ENCODE data around the gene EVA1A. TPM values are rescaled to one million over a fixed set of nuclear protein-coding genes. Genes with fewer than 3 reads are reported as not detected.

The EVA1A gene
- total and polyA plus RNA-seq, 4 donors = 30.1 to 102 (median 43.5) TPM

GRCh38 chr2:75495862-75496261 is 64.9 kb downstream of the EVA1A start:
- no peak overlapping the region for H3K4me3 ChIP-seq
- no peaks in the 10 kb centered on the region for H3K27me3 ChIP-seq (ENCODE audit: control insufficient read depth in 3 of 3, insufficient read depth in 3 of 3, low read length in 2 of 3)
- peaks cover 0 to 3% (median 0%) of the 10 kb centered on the region in 4 donors for H3K9me3 ChIP-seq (ENCODE audit: control insufficient read depth in 4 of 4, insufficient read depth in 3 of 4, low read length in 3 of 4)
- WGBS, 2 donors = 64 to 75% methylated on average over 2 of the region's 2 CpGs
- no peak overlapping the region for H3K9ac ChIP-seq (ENCODE audit: insufficient read depth in 1 of 2, low read length in 2 of 2)
- DNase-seq (no peak), ATAC-seq (ENCODE audit: insufficient read depth, low FRiP score) (no peak)
- peaks cover 0 to 1% (median 0%) of the 10 kb centered on the region in 5 donors for H3K4me1 ChIP-seq (ENCODE audit: control insufficient read depth in 5 of 5, insufficient read depth in 5 of 5, low read length in 5 of 5)
- H3K27ac ChIP-seq (ENCODE audit: low read depth in 1 of 2, low read length in 1 of 2) = no peak overlapping the region
- H3K36me3 ChIP-seq (ENCODE audit: control insufficient read depth in 4 of 4, insufficient read depth in 4 of 4, low read length in 4 of 4) = peaks cover 0 to 4% (median 0%) of the 10 kb centered on the region in 4 donors
- TF ChIP-seq CTCF (IDR thresholded peaks at IDR 0.05; ENCODE audit: control extremely low read depth, extremely low read depth) = no peak

- H3K36me3 ChIP-seq (ENCODE audit: control insufficient read depth in 4 of 4, insufficient read depth in 4 of 4, low read length in 4 of 4) = peaks cover 0 to 4% (median 0%) of the 10 kb centered on the region in 4 donors
- ATAC-seq (ENCODE audit: insufficient read depth, low FRiP score) (no peak), DNase-seq (no peak)
- no peak for TF ChIP-seq CTCF (IDR thresholded peaks at IDR 0.05; ENCODE audit: control extremely low read depth, extremely low read depth)
- peaks cover 0 to 3% (median 0%) of the 10 kb centered on the region in 4 donors for H3K9me3 ChIP-seq (ENCODE audit: control insufficient read depth in 4 of 4, insufficient read depth in 3 of 4, low read length in 3 of 4)
- 95 to 97% methylated on average over 6 of the region's 6 CpGs for WGBS, 2 donors
- H3K4me1 ChIP-seq (ENCODE audit: control insufficient read depth in 5 of 5, insufficient read depth in 5 of 5, low read length in 5 of 5) = no peaks in the 10 kb centered on the region
- no peaks in the 10 kb centered on the region for H3K27me3 ChIP-seq (ENCODE audit: control insufficient read depth in 3 of 3, insufficient read depth in 3 of 3, low read length in 2 of 3)
- H3K9ac ChIP-seq (ENCODE audit: insufficient read depth in 1 of 2, low read length in 2 of 2) = no peak overlapping the region
- no peak overlapping the region for H3K4me3 ChIP-seq
- no peak overlapping the region for H3K27ac ChIP-seq (ENCODE audit: low read depth in 1 of 2, low read length in 1 of 2)
Measured at GRCh38 chr2:75494137-75494769, 66.5 kb downstream of the EVA1A start.

GRCh38 chr2:75493230-75493629 is 67.5 kb downstream of the EVA1A start:
- WGBS, 2 donors = 91 to 94% methylated on average over 25 of the region's 25 CpGs
- Histone ChIP-seq H3K9ac (ENCODE audit: insufficient read depth in 1 of 2, low read length in 2 of 2) (no peak overlapping the region), H3K27ac (ENCODE audit: low read depth in 1 of 2, low read length in 1 of 2) (no peak overlapping the region), H3K4me3 (no peak overlapping the region), H3K4me1 (ENCODE audit: control insufficient read depth in 5 of 5, insufficient read depth in 5 of 5, low read length in 5 of 5) (no peaks in the 10 kb centered on the region), H3K36me3 (ENCODE audit: control insufficient read depth in 4 of 4, insufficient read depth in 4 of 4, low read length in 4 of 4) (peaks cover 0 to 4% (median 0%) of the 10 kb centered on the region in 4 donors), H3K9me3 (ENCODE audit: control insufficient read depth in 4 of 4, insufficient read depth in 3 of 4, low read length in 3 of 4) (peaks cover 0 to 3% (median 0%) of the 10 kb centered on the region in 4 donors), H3K27me3 (ENCODE audit: control insufficient read depth in 3 of 3, insufficient read depth in 3 of 3, low read length in 2 of 3) (no peaks in the 10 kb centered on the region)
- no peak for DNase-seq
- no peak for TF ChIP-seq CTCF (IDR thresholded peaks at IDR 0.05; ENCODE audit: control extremely low read depth, extremely low read depth)
- ATAC-seq (ENCODE audit: insufficient read depth, low FRiP score) = no peak
